ENCODE measurements around the gene TCF7L2. TPM values are rescaled to one million over a fixed set of nuclear protein-coding genes. Genes with fewer than 3 reads are reported as not detected.

The TCF7L2 gene
- total and polyA plus RNA-seq, 9 of the 15 experiments (the other 6 are each of a cell fraction or from before 2014, with no cell fraction given) = 0.32 to 2.8 (median 0.92) TPM

DNA sequence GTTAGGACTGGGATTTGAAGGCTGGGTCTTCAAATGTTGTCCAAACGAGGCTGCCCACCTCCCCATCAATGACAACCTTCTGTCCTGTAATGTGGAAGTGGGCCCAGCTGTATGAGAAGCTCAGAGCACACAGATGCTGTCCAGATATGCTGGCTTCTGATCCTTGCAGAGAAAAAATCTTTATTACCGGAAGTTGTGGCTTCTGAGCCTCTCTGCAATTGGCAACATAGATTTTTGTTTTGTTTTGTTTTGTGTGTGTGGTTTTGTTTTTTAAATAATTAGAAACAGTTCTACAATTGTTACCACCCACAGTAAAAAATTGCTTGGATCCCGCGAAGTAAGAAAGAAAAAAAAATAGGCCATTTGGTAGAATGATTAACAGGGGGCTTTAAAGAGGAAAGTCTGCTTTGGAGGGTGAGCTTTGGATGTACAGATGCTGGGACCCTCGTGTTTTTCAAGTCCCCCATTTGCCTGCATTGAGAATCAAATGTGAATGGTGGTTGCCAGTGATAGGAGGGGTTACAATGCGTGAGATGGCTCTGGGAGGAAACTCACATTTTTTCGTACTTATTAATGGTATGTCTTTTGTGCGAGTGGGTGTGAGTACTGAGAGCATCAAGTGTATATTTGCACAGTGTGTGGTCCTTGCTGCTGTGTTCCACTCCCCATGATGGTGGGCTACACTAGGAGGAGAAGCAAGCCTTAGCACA lies 153.2 kb downstream of the TCF7L2 start:
- H3K9me1 ChIP-seq (ENCODE audit: control insufficient read depth, insufficient read depth, low read length) = no peaks in the 10 kb centered on the region
- no peaks in the 10 kb centered on the region for H3K79me2 ChIP-seq (ENCODE audit: control insufficient read depth, insufficient read depth, low read length)
- CTCF ChIA-PET (ENCODE audit: low intra/inter-chr PET ratio) = no interaction called here
- BruUV-seq (replicated peaks) = no TSS peak
- WGBS (ENCODE audit: insufficient coverage, low coverage, missing lambda C conversion rate) = 34% methylated on average over 6 of the region's 8 CpGs
- TF ChIP-seq GABPA (tag; conservative IDR thresholded peaks at IDR 0.05; ENCODE audit: low read depth) (0 out of 2 replicates have a peak, but pooled peaks have one; percentile 19), ZNF133 (CRISPR knock-in tag; IDR thresholded peaks at IDR 0.05) (no peak)
- in situ Hi-C loops (cut with MboI) (no loop called here), intact Hi-C loops (cut with micrococcal nuclease) (no loop called here)
- DNase-seq (ENCODE audit: extremely low read depth in 1 of 4, low spot score in 3 of 4) = no peak
- peaks cover 0 to 4% of the 10 kb centered on the region in 2 experiments; a peak in 2 of 5 replicates for H3K27me3 ChIP-seq (ENCODE audit: control insufficient read depth in 2 of 2, insufficient read depth in 2 of 2, low read length in 2 of 2)
- H3K4me3 ChIP-seq = no peak overlapping the region
- no peaks in the 10 kb centered on the region for H3K9me3 ChIP-seq (replicated peaks; ENCODE audit: control insufficient read depth, insufficient read depth, low read depth, low read length)
- POLR2A ChIA-PET = interaction anchor here (0.5 to 0.7 kb wide), 2 partner anchors 39 to 738 kb away, joined by 3 read pairs; no protein-coding TSS in a partner anchor
- H2AFZ ChIP-seq (ENCODE audit: low read depth, low read length) = no peak overlapping the region
- H3K36me3 ChIP-seq (ENCODE audit: control insufficient read depth, insufficient read depth, low read length) = no peaks in the 10 kb centered on the region
- FAIRE-seq = no peak
- no peaks in the 10 kb centered on the region; a peak in 1 of 5 replicates for H3K4me1 ChIP-seq (replicated peaks in 1 of 2; ENCODE audit: control insufficient read depth in 2 of 2, insufficient read depth in 2 of 2, low read length in 2 of 2)
- no peak overlapping the region for H3K9ac ChIP-seq (ENCODE audit: insufficient read depth in 1 of 2, low read depth in 2 of 2, low read length in 2 of 2)
- ATAC-seq = no peak
- no peak overlapping the region for H3K27ac ChIP-seq (ENCODE audit: extremely low read depth, low read depth, low read length)
- H3K4me2 ChIP-seq (ENCODE audit: insufficient read depth, low read length) = no peak overlapping the region
- H4K20me1 ChIP-seq (replicated peaks; ENCODE audit: control insufficient read depth, insufficient read depth, low read length) = no peaks in the 10 kb centered on the region

GRCh38 chr10:113104047-113104446 lies 154.0 kb downstream of the TCF7L2 start:
- in situ Hi-C loops (cut with MboI) = no loop called here
- POLR2A ChIA-PET = no interaction called here
- TF ChIP-seq RBM15 (IDR thresholded peaks at IDR 0.05; ENCODE audit: insufficient read depth, low read length) (no peak), RBM14 (IDR thresholded peaks at IDR 0.05; ENCODE audit: borderline replicate concordance, insufficient read depth, low read depth, low read length) (no peak), LEF1 (IDR thresholded peaks at IDR 0.05) (no peak), ZNF780A (CRISPR knock-in tag; IDR thresholded peaks at IDR 0.05) (no peak), ZNF696 (CRISPR knock-in tag; conservative IDR thresholded peaks at IDR 0.05) (no peak), MITF (IDR thresholded peaks at IDR 0.05) (no peak), CBX2 (IDR thresholded peaks at IDR 0.05; ENCODE audit: insufficient read depth, low read length, poor library complexity, severe bottlenecking) (no peak)
- TF ChIP-seq, protein P1, sequence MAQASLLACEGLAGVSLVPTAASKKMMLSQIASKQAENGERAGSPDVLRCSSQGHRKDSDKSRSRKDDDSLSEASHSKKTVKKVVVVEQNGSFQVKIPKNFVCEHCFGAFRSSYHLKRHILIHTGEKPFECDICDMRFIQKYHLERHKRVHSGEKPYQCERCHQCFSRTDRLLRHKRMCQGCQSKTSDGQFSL (CRISPR knock-in tag; IDR thresholded peaks at IDR 0.05) = no peak
- TF ChIP-seq, protein P1 (tag; IDR thresholded peaks at IDR 0.05) = no peak

More at GRCh38 chr10:113104047-113104446, 154.0 kb downstream of the TCF7L2 start:
- no peak overlapping the region for H3K4me3 ChIP-seq
- H3K4me1 ChIP-seq (replicated peaks in 1 of 2; ENCODE audit: control insufficient read depth in 2 of 2, insufficient read depth in 2 of 2, low read length in 2 of 2) = no peaks in the 10 kb centered on the region; a peak in 1 of 5 replicates
- no peaks in the 10 kb centered on the region for H3K79me2 ChIP-seq (ENCODE audit: control insufficient read depth, insufficient read depth, low read length)
- H3K27me3 ChIP-seq (ENCODE audit: control insufficient read depth in 2 of 2, insufficient read depth in 2 of 2, low read length in 2 of 2) = peaks cover 0 to 4% of the 10 kb centered on the region in 2 experiments; a peak in 2 of 5 replicates
- no peaks in the 10 kb centered on the region for H3K36me3 ChIP-seq (ENCODE audit: control insufficient read depth, insufficient read depth, low read length)
- WGBS (ENCODE audit: insufficient coverage, low coverage, missing lambda C conversion rate) = 13% methylated on average over 3 of the region's 3 CpGs
- FAIRE-seq = no peak
- BruUV-seq (replicated peaks) = no TSS peak
- no peak for ATAC-seq
- CTCF ChIA-PET (ENCODE audit: low intra/inter-chr PET ratio) = no interaction called here
- H3K9me1 ChIP-seq (ENCODE audit: control insufficient read depth, insufficient read depth, low read length) = no peaks in the 10 kb centered on the region
- intact Hi-C loops (cut with micrococcal nuclease) = no loop called here
- DNase-seq (ENCODE audit: extremely low read depth in 1 of 4, low spot score in 3 of 4) = no peak
- H4K20me1 ChIP-seq (replicated peaks; ENCODE audit: control insufficient read depth, insufficient read depth, low read length) = no peaks in the 10 kb centered on the region
- H3K9ac ChIP-seq (ENCODE audit: insufficient read depth in 1 of 2, low read depth in 2 of 2, low read length in 2 of 2) = no peak overlapping the region
- H3K27ac ChIP-seq (ENCODE audit: extremely low read depth, low read depth, low read length) = no peak overlapping the region
- no peak overlapping the region for H3K4me2 ChIP-seq (ENCODE audit: insufficient read depth, low read length)
- H2AFZ ChIP-seq (ENCODE audit: low read depth, low read length) = no peak overlapping the region
- no peaks in the 10 kb centered on the region for H3K9me3 ChIP-seq (replicated peaks; ENCODE audit: control insufficient read depth, insufficient read depth, low read depth, low read length)
